Loucy (cell line): ENCODE measurements around the gene ATP1A3.

Source experiments
- H2AFZ ChIP-seq: fragments of 200-600 bp; sonication (generic); 2 replicates; pipeline ENCODE4 v1.6.0; 2016; ENCODE audit warnings: antibody characterized with exemption, mild to moderate bottlenecking, low read length, moderate library complexity
- H3F3A ChIP-seq: fragments of 200-600 bp; 2 replicates; pipeline ENCODE4 v1.6.0; 2016; ENCODE audit warnings: antibody characterized with exemption, low read depth, mild to moderate bottlenecking
- H3K27me3 ChIP-seq: fragments of 200-600 bp; sonication (generic); 2 replicates; pipeline ENCODE4 v1.6.1; 2014; ENCODE audit warnings: low read length, mild to moderate bottlenecking; ENCODE audit not compliant: insufficient read depth, poor library complexity, severe bottlenecking
- H3K36me3 ChIP-seq: fragments of 200-600 bp; sonication (generic); 2 replicates; pipeline ENCODE4 v1.6.1; 2016; ENCODE audit warnings: low read length; ENCODE audit not compliant: insufficient read depth
- H3K4me1 ChIP-seq: fragments of 200-600 bp; sonication (generic); 2 replicates; pipeline ENCODE4 v1.5.1; 2014; ENCODE audit warnings: low read length, mild to moderate bottlenecking; ENCODE audit not compliant: insufficient read depth, poor library complexity, severe bottlenecking
- H3K4me2 ChIP-seq: fragments of 200-600 bp; sonication (generic); 2 replicates; pipeline ENCODE4 v1.6.0; 2014; ENCODE audit warnings: antibody characterized with exemption, low read length, low read depth, mild to moderate bottlenecking; ENCODE audit not compliant: poor library complexity, severe bottlenecking
- H3K4me3 ChIP-seq: fragments of 200-600 bp; sonication (generic); 2 replicates; pipeline ENCODE4 v1.5.1; 2014; ENCODE audit warnings: low read length, mild to moderate bottlenecking, mixed read lengths; ENCODE audit not compliant: poor library complexity, severe bottlenecking
- H3K79me2 ChIP-seq: fragments of 200-600 bp; sonication (generic); 2 replicates; pipeline ENCODE4 v1.6.1; 2014; ENCODE audit warnings: low read length; ENCODE audit not compliant: insufficient read depth
- H3K9ac ChIP-seq: fragments of 200-600 bp; sonication (generic); 2 replicates; pipeline ENCODE4 v1.6.0; 2014; ENCODE audit warnings: mild to moderate bottlenecking, low read depth, low read length, moderate library complexity; ENCODE audit not compliant: poor library complexity, severe bottlenecking
- H3K9me2 ChIP-seq: fragments of 200-600 bp; sonication (generic); replicated peaks from 2 replicates; pipeline ENCODE4 v1.6.1; 2016; ENCODE audit warnings: low read depth, low read length, mixed read lengths
- H3K9me3 ChIP-seq: fragments of 200-600 bp; sonication (generic); 2 replicates; pipeline ENCODE4 v1.6.1; 2014; ENCODE audit warnings: mild to moderate bottlenecking, antibody characterized with exemption, low read length, low read depth; ENCODE audit not compliant: insufficient read depth
- H4K20me1 ChIP-seq: fragments of 200-600 bp; sonication (generic); 2 replicates; pipeline ENCODE4 v1.6.0; 2014; ENCODE audit warnings: antibody characterized with exemption, low read length, mild to moderate bottlenecking; ENCODE audit not compliant: insufficient read depth, poor library complexity, severe bottlenecking
- EZH2phosphoT487 ChIP-seq: fragments of 200-600 bp; IDR thresholded peaks from 2 replicates; pipeline ENCODE4 v1.6.1; 2018; ENCODE audit warnings: antibody characterized with exemption, mild to moderate bottlenecking, moderate library complexity, borderline replicate concordance
- TF ChIP-seq, protein P1 (sequence below): fragments of 200-600 bp; sonication (generic); conservative IDR thresholded peaks from 2 replicates; pipeline ENCODE4 v1.5.1; 2014; ENCODE audit warnings: mild to moderate bottlenecking, antibody characterized with exemption, low read length

The ATP1A3 gene

DNA sequence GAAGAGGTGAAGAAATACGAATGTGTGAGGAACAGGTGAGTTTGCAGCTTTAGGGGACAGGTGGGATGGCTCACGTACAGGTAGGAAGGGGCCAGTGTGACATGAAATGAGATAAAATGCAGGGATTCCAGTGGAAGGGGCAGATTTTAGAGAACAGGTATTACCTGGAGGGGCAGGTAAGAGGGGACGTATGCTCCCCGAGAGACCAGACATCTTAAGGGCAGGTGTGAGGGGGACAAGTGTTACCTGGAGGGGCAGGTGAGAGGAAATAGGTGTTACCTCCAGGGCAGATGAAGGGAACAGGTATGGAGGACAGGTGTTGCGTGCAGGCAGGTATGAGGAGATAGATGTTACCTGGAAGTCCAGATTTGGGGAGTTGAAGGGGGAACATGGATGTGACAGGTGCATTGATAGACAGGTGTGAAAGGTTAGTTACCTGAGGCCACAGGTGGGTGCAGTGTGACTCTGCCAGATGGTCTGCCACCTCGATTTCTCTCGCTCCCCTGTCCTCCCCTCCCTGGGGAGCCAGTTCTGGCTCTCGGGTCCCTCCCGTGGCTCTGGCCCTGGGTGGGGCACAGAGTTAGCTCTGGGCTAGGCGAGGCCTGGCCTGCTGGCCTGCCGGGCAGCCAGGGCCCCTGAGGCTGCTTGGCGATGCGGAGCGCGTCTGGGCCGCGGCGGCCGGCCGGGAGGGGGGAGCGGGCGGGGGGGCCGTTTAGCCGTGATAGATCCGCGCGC is 67.8 kb downstream of the ATP1A3 start:
- H3K79me2 ChIP-seq, result peaks cover 10% of the 10 kb centered on the region; the same call in 1 of the 2 replicates
- no peaks in the 10 kb centered on the region for H4K20me1 ChIP-seq
- no peaks in the 10 kb centered on the region for H3F3A ChIP-seq
- H3K4me1 ChIP-seq, result peaks cover 12% of the 10 kb centered on the region
- no peak overlapping the region for H3K4me3 ChIP-seq
- TF ChIP-seq, protein P1, sequence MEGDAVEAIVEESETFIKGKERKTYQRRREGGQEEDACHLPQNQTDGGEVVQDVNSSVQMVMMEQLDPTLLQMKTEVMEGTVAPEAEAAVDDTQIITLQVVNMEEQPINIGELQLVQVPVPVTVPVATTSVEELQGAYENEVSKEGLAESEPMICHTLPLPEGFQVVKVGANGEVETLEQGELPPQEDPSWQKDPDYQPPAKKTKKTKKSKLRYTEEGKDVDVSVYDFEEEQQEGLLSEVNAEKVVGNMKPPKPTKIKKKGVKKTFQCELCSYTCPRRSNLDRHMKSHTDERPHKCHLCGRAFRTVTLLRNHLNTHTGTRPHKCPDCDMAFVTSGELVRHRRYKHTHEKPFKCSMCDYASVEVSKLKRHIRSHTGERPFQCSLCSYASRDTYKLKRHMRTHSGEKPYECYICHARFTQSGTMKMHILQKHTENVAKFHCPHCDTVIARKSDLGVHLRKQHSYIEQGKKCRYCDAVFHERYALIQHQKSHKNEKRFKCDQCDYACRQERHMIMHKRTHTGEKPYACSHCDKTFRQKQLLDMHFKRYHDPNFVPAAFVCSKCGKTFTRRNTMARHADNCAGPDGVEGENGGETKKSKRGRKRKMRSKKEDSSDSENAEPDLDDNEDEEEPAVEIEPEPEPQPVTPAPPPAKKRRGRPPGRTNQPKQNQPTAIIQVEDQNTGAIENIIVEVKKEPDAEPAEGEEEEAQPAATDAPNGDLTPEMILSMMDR, result no peak
- no peak for TF ChIP-seq EZH2phosphoT487
- H2AFZ ChIP-seq, result no peak overlapping the region
- no peaks in the 10 kb centered on the region for H3K27me3 ChIP-seq
- H3K9me2 ChIP-seq, result no peaks in the 10 kb centered on the region
- H3K9ac ChIP-seq, result no peak overlapping the region
- H3K9me3 ChIP-seq, result no peaks in the 10 kb centered on the region
- no peaks in the 10 kb centered on the region for H3K36me3 ChIP-seq
- no peak overlapping the region for H3K4me2 ChIP-seq

DNA sequence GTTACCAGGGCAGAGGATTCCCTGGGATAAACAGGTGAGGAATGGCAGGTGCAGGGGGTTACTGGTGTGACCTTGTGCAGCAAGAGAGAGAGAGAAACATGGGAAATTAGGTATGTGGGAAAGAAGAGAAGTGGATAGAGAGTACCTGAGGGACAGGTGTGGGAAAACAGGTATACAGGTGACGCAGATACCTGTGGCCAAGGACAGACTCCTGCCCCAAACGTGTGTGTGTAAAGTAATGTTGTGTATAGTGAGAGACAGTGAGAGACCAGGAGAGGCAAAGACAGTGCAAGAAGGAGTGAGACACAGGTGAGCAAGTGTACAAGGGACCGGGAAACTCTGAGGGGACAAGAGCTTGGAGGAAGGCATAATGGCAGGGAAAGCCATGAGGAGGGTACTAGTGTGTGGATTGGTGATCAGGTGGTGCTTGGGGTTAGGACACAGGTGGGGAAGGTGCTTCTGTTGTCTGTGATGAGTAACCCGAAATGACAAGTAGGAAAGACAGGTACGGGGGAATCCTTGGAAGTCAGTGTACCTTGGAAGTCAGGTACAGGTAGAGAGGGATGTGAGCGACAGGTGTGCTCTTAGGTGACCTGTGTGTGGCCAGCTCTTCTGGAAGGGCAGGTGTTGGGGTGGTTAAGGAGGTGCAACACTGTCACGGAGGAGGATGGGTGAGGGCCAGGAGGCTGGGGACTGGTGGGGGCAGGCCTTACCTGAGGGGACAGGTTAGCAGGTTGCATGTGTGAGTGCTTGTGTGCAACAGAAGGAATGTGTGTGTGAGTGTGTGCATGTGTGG is 68.6 kb downstream of the ATP1A3 start:
- Histone ChIP-seq H3K9me3 (no peaks in the 10 kb centered on the region), H4K20me1 (no peaks in the 10 kb centered on the region), H3K4me3 (no peak overlapping the region), H3F3A (no peaks in the 10 kb centered on the region), H3K27me3 (no peaks in the 10 kb centered on the region), H3K4me1 (peaks cover 12% of the 10 kb centered on the region), H3K9ac (no peak overlapping the region), H3K4me2 (no peak overlapping the region), H3K9me2 (no peaks in the 10 kb centered on the region), H2AFZ (no peak overlapping the region), H3K79me2 (peaks cover 10% of the 10 kb centered on the region; the same call in 1 of the 2 replicates), H3K36me3 (no peaks in the 10 kb centered on the region)
- TF ChIP-seq EZH2phosphoT487, result no peak
- TF ChIP-seq, protein P1, result no peak

DNA sequence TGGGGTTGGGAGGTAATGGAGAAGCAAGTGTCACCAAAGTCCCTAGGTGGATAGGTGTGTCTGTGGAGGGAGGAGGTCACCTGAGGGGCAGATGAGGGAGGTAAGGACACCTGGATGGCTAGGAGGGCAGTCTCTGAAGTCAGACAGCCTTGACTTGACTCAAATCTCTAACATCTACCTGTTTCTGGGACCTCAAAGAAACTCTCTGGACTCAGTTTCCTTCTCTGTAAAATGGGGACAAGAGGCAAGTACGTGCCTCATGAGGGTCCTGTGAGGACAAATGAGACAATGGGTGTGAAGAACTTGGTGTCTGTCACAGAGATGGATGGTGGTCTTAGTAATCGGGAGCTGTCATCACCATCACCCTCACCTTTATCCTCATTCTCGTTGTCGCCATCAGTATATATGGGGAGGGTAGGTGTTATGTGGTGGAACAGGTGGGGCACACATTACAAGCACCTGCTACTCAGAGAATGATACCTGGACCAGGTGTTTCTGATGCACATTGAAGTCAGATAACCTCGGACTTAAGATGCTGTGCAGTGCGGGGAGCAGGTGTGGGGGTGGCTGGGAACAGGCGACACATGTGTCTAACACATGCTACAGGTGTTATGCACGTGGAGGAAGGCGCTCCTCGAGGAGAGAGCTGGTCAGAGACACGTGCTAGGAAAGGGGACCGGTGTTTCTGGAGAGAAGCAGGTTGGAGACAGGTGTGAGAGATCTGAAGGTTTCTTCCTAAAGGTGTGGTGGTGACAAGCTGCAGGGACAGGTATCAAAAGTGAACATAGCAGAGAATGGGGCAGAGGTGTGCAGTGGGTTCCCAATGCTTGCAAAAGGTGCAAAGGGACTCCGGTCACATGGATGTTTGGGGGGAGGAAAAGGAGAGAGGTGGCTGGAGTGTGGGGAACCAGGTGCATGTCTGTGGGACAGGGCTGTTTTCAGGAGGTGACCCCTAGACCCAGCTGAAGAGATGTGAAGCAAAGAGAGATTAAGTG is 69.6 kb downstream of the ATP1A3 start:
- H2AFZ ChIP-seq, result no peak overlapping the region
- H3K79me2 ChIP-seq, result peaks cover 8% of the 10 kb centered on the region; the same call in 1 of the 2 replicates
- no peaks in the 10 kb centered on the region for H3K9me2 ChIP-seq
- no peak overlapping the region for H3K4me2 ChIP-seq
- no peaks in the 10 kb centered on the region for H4K20me1 ChIP-seq
- no peaks in the 10 kb centered on the region for H3F3A ChIP-seq
- H3K36me3 ChIP-seq, result no peaks in the 10 kb centered on the region
- TF ChIP-seq EZH2phosphoT487, result no peak
- no peaks in the 10 kb centered on the region for H3K27me3 ChIP-seq
- no peaks in the 10 kb centered on the region for H3K9me3 ChIP-seq
- H3K9ac ChIP-seq, result no peak overlapping the region
- peaks cover 10% of the 10 kb centered on the region for H3K4me1 ChIP-seq
- H3K4me3 ChIP-seq, result no peak overlapping the region
